C4-2B (cell line): ENCODE results near the gene CASZ1.

Experiments used
- CTCF ChIP-seq: fragments of 450-650 bp; conservative IDR thresholded peaks from 2 replicates; pipeline ENCODE4 v1.5.1; 2017; ENCODE audit warnings: mild to moderate bottlenecking
- ZFX ChIP-seq: fragments of 450-650 bp; IDR thresholded peaks from 2 replicates; pipeline ENCODE4 v1.6.1; 2017

GRCh38 chr1:10634075-10634427, 162.4 kb downstream of the CASZ1 start:
- TF ChIP-seq CTCF = no peak
- no peak for TF ChIP-seq ZFX
